GM12864 (cell line): Measurements from ENCODE around the gene RPH3AL.
"Not testable (repeated sequence)": the region's sequence is repeated elsewhere in the genome, so short reads cannot be mapped to it uniquely, and the experiment has no call there.

Source experiments
- DNase-seq: peaks from one replicate; pipeline ENCODE4 v3.0.0-alpha.2; 2011; ENCODE audit warnings: low read depth
- H3K4me3 ChIP-seq: 2 replicates; pipeline ENCODE4 v1.5.1; 2011; ENCODE audit warnings: mild to moderate bottlenecking, low read depth, low read length, control low read depth
- CTCF ChIP-seq: IDR thresholded peaks from 2 replicates; pipeline ENCODE4 v1.5.1; 2011; ENCODE audit warnings: low read depth, mild to moderate bottlenecking, moderate library complexity, low read length, control low read depth, inconsistent platforms; ENCODE audit errors: missing control alignments

RPH3AL gene

GRCh38 chr17:278676-279059 is 73.9 kb downstream of the RPH3AL start:
- H3K4me3 ChIP-seq: no peak overlapping the region
- DNase-seq: no peak
- TF ChIP-seq CTCF: no peak

- DNase-seq: no peak
- no peak overlapping the region for H3K4me3 ChIP-seq
- TF ChIP-seq CTCF: no peak
These were observed 74.4 kb downstream of the RPH3AL start for GRCh38 chr17:278055-278675.

GRCh38 chr17:274902-275301 is 77.7 kb downstream of the RPH3AL start:
- no peak for DNase-seq
- H3K4me3 ChIP-seq: no peak overlapping the region
- no peak for TF ChIP-seq CTCF

GRCh38 chr17:273981-274832 is 78.4 kb downstream of the RPH3AL start:
- no peak for DNase-seq
- no peak overlapping the region for H3K4me3 ChIP-seq
- TF ChIP-seq CTCF: no peak

- DNase-seq: not testable (repeated sequence)
These were observed 79.8 kb downstream of the RPH3AL start for GRCh38 chr17:272856-273255.

GRCh38 chr17:271928-272623 is 80.5 kb downstream of the RPH3AL start:
- not testable (repeated sequence) for DNase-seq, H3K4me3 ChIP-seq

More at GRCh38 chr17:272856-273255, 79.8 kb downstream of the RPH3AL start:
- not testable (repeated sequence) for H3K4me3 ChIP-seq

GRCh38 chr17:269616-270514 is 82.7 kb downstream of the RPH3AL start:
- TF ChIP-seq CTCF: no peak
- no peak overlapping the region for H3K4me3 ChIP-seq
- no peak for DNase-seq
